Coronary artery (tissue), 2 donors: Measurements from ENCODE around the gene NRTN.
"Not testable (repeated sequence)": the region's sequence is repeated elsewhere in the genome, so short reads cannot be mapped to it uniquely, and the experiment has no call there.

ENCODE experiments used
- DNase-seq: peaks from one replicate; pipeline ENCODE4 v3.0.0-alpha.2; 2017; ENCODE audit warnings: low spot score
- H3K27ac ChIP-seq, 2 donors: fragments of 200-600 bp; sonication (generic); one replicate each; pipeline ENCODE4 v1.5.1; 2016 to 2019
- H3K4me3 ChIP-seq: fragments of 200-600 bp; sonication (generic); 2 replicates; pipeline ENCODE4 v1.5.1; 2016; ENCODE audit warnings: mild to moderate bottlenecking, moderate library complexity
- TF ChIP-seq, protein P1 (sequence below): fragments of 200-600 bp; sonication (generic); IDR thresholded peaks from one replicate; pipeline ENCODE4 v1.5.1; 2019; ENCODE audit warnings: antibody characterized with exemption

NRTN gene

DNA sequence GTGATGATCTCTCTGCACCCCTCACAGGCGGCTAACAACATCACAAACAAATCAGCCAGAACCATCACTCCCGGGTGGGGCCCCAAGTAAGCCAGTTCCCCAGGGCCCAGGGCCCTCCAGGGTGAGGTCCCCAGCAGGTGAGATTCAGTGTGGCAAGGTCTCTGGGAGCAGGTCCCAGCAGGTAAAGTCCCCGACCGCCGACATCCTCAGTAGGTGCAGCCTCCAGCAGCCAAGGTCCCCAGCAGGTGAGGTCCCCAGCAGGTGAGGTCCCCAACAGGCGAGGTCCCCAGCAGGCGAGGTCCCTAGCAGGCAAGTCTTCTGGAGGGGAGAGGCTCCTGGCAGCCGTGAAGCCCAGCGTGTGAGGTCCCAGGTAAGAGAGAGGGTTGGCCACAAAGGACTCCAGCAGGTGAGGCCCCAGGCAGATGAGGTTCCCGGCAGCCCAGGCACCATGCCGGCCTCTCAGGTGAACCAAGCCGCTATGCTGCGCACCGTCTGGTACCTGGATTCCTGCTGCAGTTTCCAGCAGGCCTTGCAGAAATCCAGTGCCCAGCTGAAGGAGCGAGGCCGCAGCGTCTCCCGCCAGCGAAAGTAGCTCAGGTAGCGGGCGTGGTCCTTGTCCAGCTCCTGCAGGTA is 38.5 kb downstream of the NRTN start:
- no peak overlapping the region for H3K27ac ChIP-seq
- DNase-seq, result no peak
- no peak overlapping the region for H3K4me3 ChIP-seq
- TF ChIP-seq, protein P1, sequence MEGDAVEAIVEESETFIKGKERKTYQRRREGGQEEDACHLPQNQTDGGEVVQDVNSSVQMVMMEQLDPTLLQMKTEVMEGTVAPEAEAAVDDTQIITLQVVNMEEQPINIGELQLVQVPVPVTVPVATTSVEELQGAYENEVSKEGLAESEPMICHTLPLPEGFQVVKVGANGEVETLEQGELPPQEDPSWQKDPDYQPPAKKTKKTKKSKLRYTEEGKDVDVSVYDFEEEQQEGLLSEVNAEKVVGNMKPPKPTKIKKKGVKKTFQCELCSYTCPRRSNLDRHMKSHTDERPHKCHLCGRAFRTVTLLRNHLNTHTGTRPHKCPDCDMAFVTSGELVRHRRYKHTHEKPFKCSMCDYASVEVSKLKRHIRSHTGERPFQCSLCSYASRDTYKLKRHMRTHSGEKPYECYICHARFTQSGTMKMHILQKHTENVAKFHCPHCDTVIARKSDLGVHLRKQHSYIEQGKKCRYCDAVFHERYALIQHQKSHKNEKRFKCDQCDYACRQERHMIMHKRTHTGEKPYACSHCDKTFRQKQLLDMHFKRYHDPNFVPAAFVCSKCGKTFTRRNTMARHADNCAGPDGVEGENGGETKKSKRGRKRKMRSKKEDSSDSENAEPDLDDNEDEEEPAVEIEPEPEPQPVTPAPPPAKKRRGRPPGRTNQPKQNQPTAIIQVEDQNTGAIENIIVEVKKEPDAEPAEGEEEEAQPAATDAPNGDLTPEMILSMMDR, result no peak

DNA sequence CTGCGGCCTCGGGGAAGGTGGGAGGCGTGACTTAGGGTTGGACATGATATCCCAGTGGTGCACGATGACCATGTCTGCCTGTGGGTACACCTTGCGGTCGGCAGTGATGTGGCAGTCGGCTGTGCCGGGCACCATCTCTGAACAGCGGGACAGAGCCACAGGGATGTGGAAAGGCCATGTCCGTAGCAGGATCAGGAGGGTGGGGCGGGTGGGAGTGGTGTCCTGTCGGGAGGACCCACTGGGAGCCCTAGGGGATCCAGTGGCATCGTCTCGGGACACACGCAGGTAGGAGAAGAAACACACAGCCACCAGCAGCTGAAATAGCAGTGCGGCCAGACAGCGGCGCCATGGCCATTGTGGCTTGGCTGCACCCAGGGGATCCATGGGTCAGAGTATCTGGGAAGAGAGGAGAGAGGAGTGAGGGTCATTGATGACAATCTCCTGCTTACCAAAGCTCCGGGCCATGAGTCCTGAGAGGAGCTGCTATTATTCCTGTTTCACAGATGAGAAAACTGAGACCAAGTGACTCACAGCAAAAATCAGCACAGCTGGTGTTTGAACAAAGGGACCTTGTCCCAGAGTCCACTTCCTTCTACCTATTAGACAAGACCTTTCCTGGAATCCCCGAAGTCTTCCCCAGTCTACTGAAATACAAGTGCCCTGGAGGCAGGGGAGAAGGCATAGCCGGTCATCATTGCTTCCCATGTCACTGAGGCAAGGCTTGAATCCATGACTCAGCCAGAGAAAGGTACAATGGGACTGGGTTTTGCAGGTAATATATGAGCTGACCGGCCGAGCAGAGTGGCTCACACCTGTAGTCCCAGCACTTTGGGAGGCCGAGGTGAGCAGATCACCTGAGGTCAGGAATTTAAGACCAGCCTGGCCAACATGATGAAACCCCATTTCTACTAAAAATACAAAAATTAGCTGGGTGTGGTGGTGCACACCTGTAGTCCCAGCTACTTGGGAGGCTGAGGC is 39.9 kb downstream of the NRTN start:
- TF ChIP-seq, protein P1, result no peak
- DNase-seq, result no peak
- Histone ChIP-seq H3K4me3 (no peak overlapping the region), H3K27ac (no peak overlapping the region)

DNA sequence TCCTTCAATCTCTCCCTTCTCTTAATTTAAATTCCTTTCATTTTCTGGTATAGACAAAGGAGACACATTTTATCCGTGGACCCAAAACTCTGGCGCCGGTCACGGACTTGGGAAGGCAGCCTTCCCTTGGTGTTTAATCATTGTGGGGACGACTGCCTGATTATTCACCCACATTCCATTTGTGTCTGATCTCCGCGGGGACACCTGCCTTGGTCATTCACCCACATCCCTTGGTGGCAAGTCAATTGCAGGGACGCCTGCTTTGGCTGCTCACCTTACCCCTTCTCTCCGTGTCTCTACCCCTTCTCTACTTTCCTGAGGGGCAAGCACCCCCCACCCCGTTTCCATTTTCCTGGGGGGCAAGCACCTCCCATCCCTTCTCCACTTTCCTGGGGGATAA is 43.0 kb downstream of the NRTN start:
- DNase-seq, H3K4me3 ChIP-seq, H3K27ac ChIP-seq: not testable (repeated sequence)

DNA sequence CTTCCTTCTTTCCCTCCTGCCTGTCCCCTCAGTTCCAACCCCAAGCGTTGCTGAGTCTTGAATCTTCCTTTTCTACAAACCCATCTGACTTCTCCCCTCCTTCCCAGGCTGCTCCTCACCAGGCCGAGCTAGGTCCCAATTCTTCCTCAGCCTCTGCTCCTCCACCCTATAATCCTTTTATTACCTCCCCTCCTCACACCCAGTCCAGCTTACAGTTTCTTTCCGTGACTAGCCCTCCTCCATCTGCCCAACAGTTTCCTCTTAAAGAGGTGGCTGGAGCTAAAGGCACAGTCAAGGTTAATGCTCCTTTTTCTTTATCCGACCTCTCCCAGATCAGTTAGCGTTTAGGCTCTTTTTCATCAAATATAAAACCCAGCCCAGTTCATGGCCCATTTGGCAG is 43.8 kb downstream of the NRTN start:
- not testable (repeated sequence) for H3K4me3 ChIP-seq, DNase-seq, H3K27ac ChIP-seq

DNA sequence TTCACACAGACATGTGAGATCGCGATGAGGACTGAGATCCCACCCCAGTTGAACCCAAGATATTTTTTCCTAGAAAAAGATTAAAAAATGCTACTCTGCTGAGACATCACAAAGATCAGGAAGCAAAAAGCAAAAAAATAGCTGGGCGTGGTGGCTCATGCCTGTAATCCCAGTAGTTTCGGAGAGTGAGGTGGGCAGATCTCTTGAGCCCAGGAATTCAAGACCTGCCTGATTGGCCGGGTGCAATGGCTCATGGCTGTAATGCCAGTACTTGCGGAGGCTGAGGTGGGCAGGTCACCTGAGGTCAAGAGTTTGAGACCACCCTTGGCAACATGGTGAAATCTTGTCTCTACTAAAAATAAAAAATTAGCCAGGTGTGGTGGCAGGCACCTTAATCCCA is 45.3 kb downstream of the NRTN start:
- no peak overlapping the region for H3K4me3 ChIP-seq
- no peak for DNase-seq
- no peak overlapping the region for H3K27ac ChIP-seq
- TF ChIP-seq, protein P1, result no peak

DNA sequence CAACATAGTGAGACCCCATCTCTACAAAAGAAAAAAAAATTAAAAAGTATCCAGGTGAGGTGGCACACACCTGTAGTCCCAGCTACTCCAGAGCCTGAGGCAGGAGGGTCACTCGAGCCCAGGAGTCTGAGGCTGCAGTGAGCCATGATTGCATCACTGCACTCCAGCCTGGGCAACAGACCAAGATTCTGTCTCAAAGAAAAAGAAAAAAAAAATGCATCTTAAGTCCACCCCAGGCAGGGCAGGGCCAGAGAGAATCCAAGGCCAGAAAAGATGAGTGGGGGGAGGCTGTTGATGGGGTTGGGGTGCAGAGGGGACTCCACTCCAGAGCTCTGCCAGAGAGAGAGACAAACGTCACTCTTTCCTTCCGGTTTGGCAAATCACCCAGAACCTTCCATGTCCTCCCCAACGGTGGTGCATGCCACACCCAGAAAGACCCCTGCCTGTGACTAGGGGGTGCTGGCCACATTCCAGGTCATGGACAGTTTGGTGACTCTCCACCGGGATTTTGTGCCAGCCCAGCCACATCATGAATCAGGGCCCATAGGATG is 46.0 kb downstream of the NRTN start:
- no peak for DNase-seq
- no peak overlapping the region for H3K4me3 ChIP-seq
- no peak overlapping the region for H3K27ac ChIP-seq
- TF ChIP-seq, protein P1, result no peak

DNA sequence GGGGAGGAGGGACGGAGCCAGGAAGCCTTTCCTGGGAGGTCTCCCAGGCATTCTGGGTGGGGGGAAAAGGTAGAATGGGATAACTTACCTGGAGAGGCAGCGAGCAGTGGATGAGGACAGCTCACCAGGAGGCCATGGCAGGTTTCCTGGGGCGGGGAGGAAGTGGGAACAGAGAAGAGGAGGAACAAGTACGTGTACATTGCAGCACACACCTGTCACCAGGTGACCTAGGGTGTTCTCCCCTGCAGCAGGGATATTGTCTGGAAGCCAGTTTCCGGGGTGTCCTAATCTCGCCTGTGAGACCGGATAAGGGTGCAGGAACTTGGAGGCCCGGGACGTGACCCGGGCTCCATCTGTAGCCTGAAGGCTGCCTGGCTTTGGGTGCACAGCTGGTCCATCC is 46.4 kb downstream of the NRTN start, which contains the start of gene FUT3:
TSS of gene FUT3 (minus strand) at position 148 of the 400 bp plus-strand sequence.
- no peak within 1 kb of the TSS for H3K4me3 ChIP-seq
- TF ChIP-seq, protein P1, result no peak
- H3K27ac ChIP-seq, result no peak within 1 kb of the TSS
- no peak for DNase-seq

DNA sequence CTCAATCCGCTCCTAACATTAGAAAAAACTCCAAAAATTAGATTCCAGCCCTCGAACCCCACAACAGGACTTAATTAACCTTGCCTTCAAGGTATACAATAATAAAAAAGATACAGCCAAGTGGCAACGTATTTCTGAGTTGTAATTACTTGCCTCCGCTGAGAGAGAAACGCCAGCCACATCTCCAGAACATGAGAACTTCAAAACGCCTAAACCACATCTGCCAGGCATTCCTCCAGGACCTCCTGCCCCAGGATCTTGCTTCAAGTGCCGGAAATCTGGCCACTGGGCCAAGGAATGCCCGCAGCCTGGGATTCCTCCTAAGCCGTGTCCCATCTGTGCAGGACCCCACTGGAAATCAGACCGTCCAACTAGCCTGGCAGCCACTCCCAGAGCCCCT is 49.3 kb downstream of the NRTN start:
- not testable (repeated sequence) for H3K27ac ChIP-seq, H3K4me3 ChIP-seq, DNase-seq

DNA sequence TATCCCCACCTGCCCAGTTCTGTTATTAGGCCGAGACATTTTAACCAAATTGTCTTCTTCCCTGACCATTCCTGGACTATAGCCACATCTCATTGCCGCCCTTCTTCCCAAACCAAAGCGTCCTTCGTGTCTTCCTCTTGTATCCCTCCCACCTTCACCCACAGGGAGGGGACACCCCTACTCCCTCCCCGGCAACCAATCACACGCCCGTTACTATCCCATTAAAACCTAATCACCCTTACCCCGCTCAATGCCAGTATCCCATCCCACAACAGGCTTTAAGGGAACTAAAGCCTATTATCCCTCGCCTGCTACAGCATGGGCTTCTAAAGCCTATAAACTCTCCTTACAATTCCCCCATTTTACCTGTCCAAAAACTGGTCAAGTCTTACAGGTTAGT is 50.3 kb downstream of the NRTN start:
- H3K27ac ChIP-seq, DNase-seq, H3K4me3 ChIP-seq: not testable (repeated sequence)
